Measurements from ENCODE around the gene DTX3L. TPM values are rescaled to one million over a fixed set of nuclear protein-coding genes. Genes with fewer than 3 reads are reported as not detected.

DTX3L gene
- total RNA-seq, 1 donor: 39.6 TPM

DNA sequence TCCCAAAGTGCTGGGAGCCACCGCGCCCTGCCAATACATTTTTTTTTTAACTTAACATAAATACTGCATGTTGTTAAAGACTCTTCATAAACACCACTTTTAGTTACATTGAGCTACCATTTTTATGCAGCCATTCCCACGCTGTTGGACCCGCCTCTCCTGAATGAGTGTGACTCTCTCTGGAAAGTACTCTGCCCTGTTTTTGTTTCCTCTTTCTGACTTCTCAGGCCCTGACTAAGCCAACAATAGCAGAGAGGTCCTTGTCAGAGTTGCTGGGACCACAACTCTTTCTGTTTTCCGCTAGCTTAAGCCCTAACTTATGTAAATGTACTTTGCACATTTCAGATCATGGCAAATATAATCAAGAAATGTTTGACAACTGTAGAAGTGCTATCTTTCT, 48.6 kb downstream of the DTX3L start:
- H3K4me3 ChIP-seq (ENCODE audit: low read depth, low read length): no peak overlapping the region
- TF ChIP-seq, protein P1, sequence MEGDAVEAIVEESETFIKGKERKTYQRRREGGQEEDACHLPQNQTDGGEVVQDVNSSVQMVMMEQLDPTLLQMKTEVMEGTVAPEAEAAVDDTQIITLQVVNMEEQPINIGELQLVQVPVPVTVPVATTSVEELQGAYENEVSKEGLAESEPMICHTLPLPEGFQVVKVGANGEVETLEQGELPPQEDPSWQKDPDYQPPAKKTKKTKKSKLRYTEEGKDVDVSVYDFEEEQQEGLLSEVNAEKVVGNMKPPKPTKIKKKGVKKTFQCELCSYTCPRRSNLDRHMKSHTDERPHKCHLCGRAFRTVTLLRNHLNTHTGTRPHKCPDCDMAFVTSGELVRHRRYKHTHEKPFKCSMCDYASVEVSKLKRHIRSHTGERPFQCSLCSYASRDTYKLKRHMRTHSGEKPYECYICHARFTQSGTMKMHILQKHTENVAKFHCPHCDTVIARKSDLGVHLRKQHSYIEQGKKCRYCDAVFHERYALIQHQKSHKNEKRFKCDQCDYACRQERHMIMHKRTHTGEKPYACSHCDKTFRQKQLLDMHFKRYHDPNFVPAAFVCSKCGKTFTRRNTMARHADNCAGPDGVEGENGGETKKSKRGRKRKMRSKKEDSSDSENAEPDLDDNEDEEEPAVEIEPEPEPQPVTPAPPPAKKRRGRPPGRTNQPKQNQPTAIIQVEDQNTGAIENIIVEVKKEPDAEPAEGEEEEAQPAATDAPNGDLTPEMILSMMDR (IDR thresholded peaks at IDR 0.05; ENCODE audit: insufficient read depth, low read length): no peak
- no peak for DNase-seq (ENCODE audit: low read depth)

DNA sequence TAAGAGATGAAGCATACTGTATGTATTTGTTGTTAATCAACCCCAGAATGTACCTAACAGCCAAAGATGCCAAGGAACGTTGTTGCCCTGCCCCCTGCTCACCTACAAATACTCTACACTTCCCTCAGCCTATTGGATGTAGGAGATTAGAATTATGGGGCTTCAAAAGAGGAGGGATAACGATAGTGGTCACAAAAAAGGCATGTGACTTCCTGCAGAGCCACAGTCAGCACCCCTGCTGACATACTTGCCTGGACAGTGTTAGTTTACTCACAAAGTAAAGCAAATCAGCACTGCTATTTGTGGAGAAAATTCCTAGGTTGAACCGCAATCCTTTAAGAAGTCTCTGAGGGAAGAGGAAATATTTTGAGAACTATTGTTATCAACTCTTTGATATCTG, 51.2 kb downstream of the DTX3L start:
- no peak for DNase-seq (ENCODE audit: low read depth)
- no peak overlapping the region for H3K4me3 ChIP-seq (ENCODE audit: low read depth, low read length)
- TF ChIP-seq, protein P1 (IDR thresholded peaks at IDR 0.05; ENCODE audit: insufficient read depth, low read length): no peak

DNA sequence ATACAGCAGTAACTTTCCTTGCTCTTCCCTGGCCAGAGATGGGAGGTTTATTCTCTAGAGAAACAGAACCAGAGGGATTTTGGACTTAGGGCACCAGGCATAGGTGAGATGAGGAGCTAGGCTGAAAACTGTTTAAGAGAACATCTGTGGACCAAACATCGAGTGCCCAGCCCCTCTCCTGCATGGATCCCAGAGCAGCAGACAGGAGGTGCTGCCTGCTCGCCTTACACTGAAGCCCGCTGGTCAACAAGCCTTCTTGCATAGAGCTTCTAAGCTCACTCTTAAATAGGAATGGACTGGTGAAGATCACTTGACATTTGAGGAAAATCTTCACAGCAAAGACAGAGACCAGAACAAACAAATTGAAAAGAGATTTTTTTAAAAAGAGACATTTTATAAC, 54.5 kb downstream of the DTX3L start:
- no peak for DNase-seq (ENCODE audit: low read depth)
- H3K4me3 ChIP-seq (ENCODE audit: low read depth, low read length): no peak overlapping the region
- TF ChIP-seq, protein P1 (IDR thresholded peaks at IDR 0.05; ENCODE audit: insufficient read depth, low read length): no peak

DNA sequence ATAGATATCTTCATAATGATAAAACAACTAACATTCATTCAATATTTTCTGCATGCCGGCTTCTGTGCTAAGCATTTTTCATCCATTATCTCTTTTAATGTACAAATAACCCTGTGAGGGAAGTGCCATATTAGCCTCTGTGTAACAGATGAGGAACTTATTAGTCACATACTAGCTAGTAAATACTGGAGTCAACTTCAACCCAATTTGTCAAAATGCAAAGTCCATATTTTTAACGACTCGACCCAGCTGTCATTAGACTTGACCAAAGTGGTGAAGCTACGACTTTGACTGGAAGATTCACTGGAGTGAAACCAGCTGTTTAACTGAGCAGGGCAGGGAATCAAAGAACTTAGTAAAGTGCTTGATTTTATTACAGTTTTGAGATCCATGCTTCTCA, 54.9 kb downstream of the DTX3L start:
- DNase-seq (ENCODE audit: low read depth): no peak
- H3K4me3 ChIP-seq (ENCODE audit: low read depth, low read length): no peak overlapping the region
- TF ChIP-seq, protein P1 (IDR thresholded peaks at IDR 0.05; ENCODE audit: insufficient read depth, low read length): no peak

DNA sequence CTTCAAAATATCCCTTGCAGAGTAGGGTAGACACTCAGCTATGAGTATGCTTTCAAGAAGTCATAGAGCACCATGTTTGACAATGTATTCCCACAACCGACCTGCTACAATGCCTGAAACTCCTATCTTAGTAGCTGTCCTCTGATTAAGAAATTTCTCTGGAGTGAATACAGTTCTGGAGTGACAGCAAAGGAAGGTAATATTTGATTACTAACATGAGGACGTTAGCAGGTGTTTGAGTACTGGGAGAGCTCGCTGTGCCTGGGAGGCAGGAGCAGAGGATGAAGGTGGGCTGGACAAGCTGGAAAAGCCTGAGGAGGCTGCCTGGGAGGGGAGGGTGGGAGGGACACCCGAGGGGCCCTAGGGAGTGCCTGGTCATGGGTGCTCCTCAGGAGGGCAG, 56.3 kb downstream of the DTX3L start:
- TF ChIP-seq, protein P1 (IDR thresholded peaks at IDR 0.05; ENCODE audit: insufficient read depth, low read length): no peak
- DNase-seq (ENCODE audit: low read depth): no peak
- no peak overlapping the region for H3K4me3 ChIP-seq (ENCODE audit: low read depth, low read length)

DNA sequence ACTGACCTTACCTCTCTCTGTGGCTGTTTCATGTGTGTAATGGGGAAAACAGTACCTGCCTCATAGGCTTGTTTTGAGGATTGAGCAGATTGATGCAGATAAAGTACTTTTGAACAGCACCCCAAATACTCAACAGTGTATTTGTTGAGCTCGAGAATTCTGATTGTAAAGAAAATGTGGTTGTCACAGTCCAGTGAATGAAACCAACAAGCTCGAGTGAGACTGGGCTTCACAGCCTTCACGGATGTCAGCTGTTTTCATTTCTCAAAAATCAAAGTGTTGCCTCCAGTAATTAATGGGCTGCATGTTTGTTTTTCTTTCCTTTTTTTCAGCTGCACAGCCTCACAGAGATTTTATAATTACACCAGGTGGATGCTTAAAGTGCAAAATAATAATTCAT, 57.0 kb downstream of the DTX3L start:
- TF ChIP-seq, protein P1 (IDR thresholded peaks at IDR 0.05; ENCODE audit: insufficient read depth, low read length): no peak

DNA sequence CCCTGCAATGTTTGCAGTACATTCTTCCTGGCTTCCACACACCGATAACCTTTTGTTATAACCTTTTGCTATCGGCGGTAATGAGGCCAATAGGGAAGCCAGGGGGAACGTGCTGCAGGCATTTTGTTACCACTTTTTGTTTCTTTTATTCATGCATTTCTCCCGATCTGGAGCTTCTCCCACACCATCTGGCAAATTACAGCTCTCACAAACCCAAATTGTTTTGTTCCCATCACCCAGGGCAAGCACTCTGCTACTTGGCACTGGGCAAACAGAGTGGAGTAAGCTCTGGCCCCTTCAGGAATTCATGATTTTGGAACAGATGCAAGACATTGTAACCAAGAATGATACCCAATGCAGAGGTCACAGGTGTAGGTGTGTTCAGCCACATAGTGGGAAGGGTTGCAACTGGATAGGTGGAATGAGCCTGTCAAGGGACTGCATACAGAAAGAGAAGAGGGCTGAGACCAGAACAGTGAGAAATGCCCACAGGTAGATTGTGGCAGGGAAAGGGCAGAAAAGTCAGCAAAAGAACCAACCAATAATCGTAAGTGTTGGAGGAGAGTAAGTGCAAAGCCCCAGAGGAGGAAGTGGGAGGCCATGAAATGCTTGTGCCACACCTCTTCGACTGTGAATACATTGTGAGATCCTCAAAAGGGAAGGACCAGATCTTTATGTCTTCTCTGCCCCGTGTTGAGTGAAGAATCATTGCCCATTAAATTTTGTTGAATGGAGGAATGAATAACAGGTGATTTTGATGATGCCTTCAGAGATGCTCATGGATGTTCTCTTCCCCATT, 59.1 kb downstream of the DTX3L start:
- H3K4me3 ChIP-seq (ENCODE audit: low read depth, low read length): no peak overlapping the region
- TF ChIP-seq, protein P1 (IDR thresholded peaks at IDR 0.05; ENCODE audit: insufficient read depth, low read length): no peak
- no peak for DNase-seq (ENCODE audit: low read depth)

More for the DNA sequence above, 57.0 kb downstream of the DTX3L start:
- DNase-seq (ENCODE audit: low read depth): no peak
- H3K4me3 ChIP-seq (ENCODE audit: low read depth, low read length): no peak overlapping the region

All from fibroblast of the aortic adventitia (primary cell).